Ectodermal cell (in vitro differentiated cells): ENCODE results near the gene CKM. TPM values are rescaled to one million over a fixed set of nuclear protein-coding genes. Genes with fewer than 3 reads are reported as not detected.

Experiments
- H3K27ac ChIP-seq: 2 replicates; pipeline ENCODE4 v1.7.0; 2013; ENCODE audit warnings: mild to moderate bottlenecking, low read depth, low read length; ENCODE audit not compliant: insufficient read depth, poor library complexity, severe bottlenecking
- H3K27me3 ChIP-seq: 2 replicates; pipeline ENCODE4 v1.7.0; 2013; ENCODE audit warnings: mild to moderate bottlenecking, low read length; ENCODE audit not compliant: insufficient read depth, control insufficient read depth, poor library complexity, severe bottlenecking
- H3K36me3 ChIP-seq: one replicate; pipeline ENCODE4 v1.7.0; 2013; ENCODE audit warnings: low read length; ENCODE audit not compliant: control insufficient read depth, insufficient read depth
- H3K4me1 ChIP-seq: one replicate; pipeline ENCODE4 v1.7.0; 2013; ENCODE audit warnings: low read length; ENCODE audit not compliant: control insufficient read depth, insufficient read depth
- H3K4me3 ChIP-seq: 2 replicates; pipeline ENCODE4 v1.7.0; 2013; ENCODE audit warnings: low read depth, low read length, control low read depth; ENCODE audit not compliant: insufficient read depth
- H3K9me3 ChIP-seq: 2 replicates; pipeline ENCODE4 v1.7.0; 2013; ENCODE audit warnings: mild to moderate bottlenecking, low read length, moderate library complexity; ENCODE audit not compliant: control insufficient read depth
- WGBS, 2 experiments: methylation state at CpG; one replicate each; pipeline ENCODE4 v1.1.7; 2013; ENCODE audit warnings: missing lambda C conversion rate in 2 of 2; 5-methylcytosine and 5-hydroxymethylcytosine counted together
- polyA plus RNA-seq, 4 experiments: library from polyadenylated mRNA; stranded (reverse); fragments of 50-300 nt; gene quantifications; one replicate each; pipeline ENCODE4 v1.2.3, GENCODE V29; 2013

CKM gene
- polyA plus RNA-seq (2013, experiment 1 of 4), result 0.41 TPM
- not detected for polyA plus RNA-seq (2013, experiment 2 of 4)
- polyA plus RNA-seq (2013, experiment 3 of 4), result not detected
- 0.45 TPM for polyA plus RNA-seq (2013, experiment 4 of 4)

- Histone ChIP-seq H3K27ac (peak within 1 kb of the TSS; percentile 10), H3K4me3 (peak within 1 kb of the TSS; percentile 18), H3K9me3 (no peaks in the 10 kb centered on the region), H3K27me3 (peaks cover 20% of the 10 kb centered on the region), H3K4me1 (peaks cover 12% of the 10 kb centered on the region), H3K36me3 (no peaks in the 10 kb centered on the region)
- 62 to 63% methylated on average over 15 of the region's 15 CpGs for WGBS, 2 experiments
Measured at GRCh38 chr19:45322744-45323281, at the start of gene CKM. Gene CKM, minus strand, starts transcription at chr19:45322875. Its CDS starts 3,162 bp downstream, at chr19:45319713.

- Histone ChIP-seq H3K36me3 (peaks cover 4% of the 10 kb centered on the region), H3K4me1 (peaks cover 7% of the 10 kb centered on the region), H3K9me3 (no peaks in the 10 kb centered on the region), H3K27me3 (no peaks in the 10 kb centered on the region), H3K27ac (peak within 1 kb of the TSS; percentile 90), H3K4me3 (peak within 1 kb of the TSS; percentile 87)
- 6 to 7% methylated on average over 54 to 55 of the region's 55 CpGs for WGBS, 2 experiments
Measured at GRCh38 chr19:45370410-45371204, 47.9 kb upstream of the CKM start, which contains the start of gene ERCC2. Gene ERCC2, minus strand, starts transcription at chr19:45370573. Its CDS starts 33 bp downstream, at chr19:45370540.

GRCh38 chr19:45368737-45369340 lies 46.2 kb upstream of the CKM start:
- no peak overlapping the region for H3K4me3 ChIP-seq
- peaks cover 11% of the 10 kb centered on the region for H3K36me3 ChIP-seq
- H3K9me3 ChIP-seq, result no peaks in the 10 kb centered on the region
- H3K27me3 ChIP-seq, result no peaks in the 10 kb centered on the region
- WGBS, 2 experiments, result 89 to 92% methylated on average over 11 of the region's 11 CpGs
- no peak overlapping the region for H3K27ac ChIP-seq
- peaks cover 7% of the 10 kb centered on the region for H3K4me1 ChIP-seq

GRCh38 chr19:45368127-45368526 lies 45.5 kb upstream of the CKM start:
- no peaks in the 10 kb centered on the region for H3K9me3 ChIP-seq
- no peak overlapping the region for H3K4me3 ChIP-seq
- WGBS, 2 experiments, result 95 to 96% methylated on average over 4 of the region's 4 CpGs

GRCh38 chr19:45364696-45365095 lies 42.0 kb upstream of the CKM start:
- H3K9me3 ChIP-seq, result no peaks in the 10 kb centered on the region
- H3K4me3 ChIP-seq, result no peak overlapping the region
- 87 to 88% methylated on average over 12 of the region's 12 CpGs for WGBS, 2 experiments
- peaks cover 7% of the 10 kb centered on the region for H3K4me1 ChIP-seq
- no peak overlapping the region for H3K27ac ChIP-seq
- H3K27me3 ChIP-seq, result no peaks in the 10 kb centered on the region
- H3K36me3 ChIP-seq, result peaks cover 25% of the 10 kb centered on the region

More at GRCh38 chr19:45368127-45368526, 45.5 kb upstream of the CKM start:
- Histone ChIP-seq H3K36me3 (peaks cover 17% of the 10 kb centered on the region), H3K27me3 (no peaks in the 10 kb centered on the region), H3K27ac (no peak overlapping the region), H3K4me1 (peaks cover 7% of the 10 kb centered on the region)

- H3K4me3 ChIP-seq, result no peak overlapping the region
- H3K4me1 ChIP-seq, result peaks cover 3% of the 10 kb centered on the region
- 92 to 94% methylated on average over 44 of the region's 44 CpGs for WGBS, 2 experiments
- H3K9me3 ChIP-seq, result no peaks in the 10 kb centered on the region
- peaks cover 31% of the 10 kb centered on the region for H3K36me3 ChIP-seq
- no peak overlapping the region for H3K27ac ChIP-seq
- H3K27me3 ChIP-seq, result no peaks in the 10 kb centered on the region
Measured at GRCh38 chr19:45363861-45364459, 41.3 kb upstream of the CKM start.

- Histone ChIP-seq H3K4me1 (no peaks in the 10 kb centered on the region), H3K4me3 (no peak overlapping the region), H3K36me3 (peaks cover 41% of the 10 kb centered on the region), H3K27ac (no peak overlapping the region), H3K27me3 (no peaks in the 10 kb centered on the region), H3K9me3 (no peaks in the 10 kb centered on the region)
- WGBS, 2 experiments, result 90 to 91% methylated on average over 16 of the region's 16 CpGs
Measured at GRCh38 chr19:45362291-45362690, 39.6 kb upstream of the CKM start.

- no peak overlapping the region for H3K27ac ChIP-seq
- H3K9me3 ChIP-seq, result no peaks in the 10 kb centered on the region
- peaks cover 48% of the 10 kb centered on the region for H3K36me3 ChIP-seq
- H3K4me1 ChIP-seq, result no peaks in the 10 kb centered on the region
- 92 to 94% methylated on average over 14 of the region's 14 CpGs for WGBS, 2 experiments
- no peaks in the 10 kb centered on the region for H3K27me3 ChIP-seq
- no peak overlapping the region for H3K4me3 ChIP-seq
Measured at GRCh38 chr19:45361608-45362007, 38.9 kb upstream of the CKM start.

GRCh38 chr19:45358213-45358792 lies 35.6 kb upstream of the CKM start:
- Histone ChIP-seq H3K4me1 (no peaks in the 10 kb centered on the region), H3K36me3 (peaks cover 59% of the 10 kb centered on the region), H3K27me3 (no peaks in the 10 kb centered on the region), H3K4me3 (no peak overlapping the region), H3K9me3 (no peaks in the 10 kb centered on the region), H3K27ac (no peak overlapping the region)
- 93 to 95% methylated on average over 12 of the region's 12 CpGs for WGBS, 2 experiments
